Epithelial cell of proximal tubule (primary cell): ENCODE data around the gene DENND6A. TPM values are rescaled to one million over a fixed set of nuclear protein-coding genes. Genes with fewer than 3 reads are reported as not detected.

Experiments
- DNase-seq: peaks from one replicate; pipeline ENCODE4 v3.0.0-alpha.2; 2011; ENCODE audit warnings: low read depth
- H3K4me3 ChIP-seq: 2 replicates; pipeline ENCODE4 v1.5.1; 2011; ENCODE audit warnings: low read depth, mild to moderate bottlenecking, low read length
- total RNA-seq: library from RNA; depleted of rRNA; stranded (reverse); fragments of >200 nt; gene quantifications from 2 replicates; pipeline ENCODE4 v1.2.3, GENCODE V29; 2015
- TF ChIP-seq, protein P1 (sequence below): conservative IDR thresholded peaks from 2 replicates; pipeline ENCODE4 v1.5.1; 2012; ENCODE audit warnings: low read depth, mild to moderate bottlenecking, low read length

Gene DENND6A
- total RNA-seq, 1 donor from 2014 or later = 26.9 TPM

DNA sequence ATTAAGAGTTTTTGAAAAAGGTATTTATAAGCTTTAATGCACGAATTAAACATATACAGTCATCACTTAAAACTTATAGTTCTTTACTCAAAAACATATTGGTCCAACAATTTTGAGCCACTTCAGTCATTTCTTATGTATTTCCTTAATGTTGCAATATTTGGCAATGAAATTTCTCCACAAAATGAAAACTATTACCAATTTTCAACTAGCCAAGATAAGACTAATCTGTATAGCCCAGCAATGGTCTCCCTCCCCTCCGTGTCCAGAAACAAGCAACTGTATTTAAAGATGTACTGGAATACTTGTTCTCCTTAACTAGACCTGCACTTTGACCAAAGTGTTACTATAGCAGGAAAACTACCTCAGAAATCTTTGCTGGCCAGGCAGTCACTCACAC, 105.0 kb downstream of the DENND6A start:
- DNase-seq = no peak
- no peak overlapping the region for H3K4me3 ChIP-seq
- TF ChIP-seq, protein P1, sequence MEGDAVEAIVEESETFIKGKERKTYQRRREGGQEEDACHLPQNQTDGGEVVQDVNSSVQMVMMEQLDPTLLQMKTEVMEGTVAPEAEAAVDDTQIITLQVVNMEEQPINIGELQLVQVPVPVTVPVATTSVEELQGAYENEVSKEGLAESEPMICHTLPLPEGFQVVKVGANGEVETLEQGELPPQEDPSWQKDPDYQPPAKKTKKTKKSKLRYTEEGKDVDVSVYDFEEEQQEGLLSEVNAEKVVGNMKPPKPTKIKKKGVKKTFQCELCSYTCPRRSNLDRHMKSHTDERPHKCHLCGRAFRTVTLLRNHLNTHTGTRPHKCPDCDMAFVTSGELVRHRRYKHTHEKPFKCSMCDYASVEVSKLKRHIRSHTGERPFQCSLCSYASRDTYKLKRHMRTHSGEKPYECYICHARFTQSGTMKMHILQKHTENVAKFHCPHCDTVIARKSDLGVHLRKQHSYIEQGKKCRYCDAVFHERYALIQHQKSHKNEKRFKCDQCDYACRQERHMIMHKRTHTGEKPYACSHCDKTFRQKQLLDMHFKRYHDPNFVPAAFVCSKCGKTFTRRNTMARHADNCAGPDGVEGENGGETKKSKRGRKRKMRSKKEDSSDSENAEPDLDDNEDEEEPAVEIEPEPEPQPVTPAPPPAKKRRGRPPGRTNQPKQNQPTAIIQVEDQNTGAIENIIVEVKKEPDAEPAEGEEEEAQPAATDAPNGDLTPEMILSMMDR = no peak

DNA sequence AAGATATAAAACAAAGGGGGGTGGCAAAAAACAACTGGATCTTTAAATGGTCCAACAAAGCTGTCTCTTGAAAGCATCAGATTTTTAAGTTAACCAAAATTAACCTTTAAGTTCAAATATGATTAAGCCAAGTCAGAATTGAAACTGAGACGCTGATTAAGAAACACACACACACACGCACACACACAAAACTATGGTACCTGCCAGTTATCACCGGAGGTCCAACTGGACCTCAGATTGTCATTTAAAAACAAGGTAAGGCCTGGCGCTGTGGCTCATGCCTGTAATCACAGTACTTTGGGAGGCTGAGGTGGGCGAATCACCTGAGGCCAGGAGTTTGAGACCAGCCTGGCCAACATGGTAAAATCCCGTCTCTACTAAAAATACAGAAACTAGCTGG, 106.1 kb downstream of the DENND6A start:
- TF ChIP-seq, protein P1 = no peak
- no peak overlapping the region for H3K4me3 ChIP-seq
- DNase-seq = no peak

DNA sequence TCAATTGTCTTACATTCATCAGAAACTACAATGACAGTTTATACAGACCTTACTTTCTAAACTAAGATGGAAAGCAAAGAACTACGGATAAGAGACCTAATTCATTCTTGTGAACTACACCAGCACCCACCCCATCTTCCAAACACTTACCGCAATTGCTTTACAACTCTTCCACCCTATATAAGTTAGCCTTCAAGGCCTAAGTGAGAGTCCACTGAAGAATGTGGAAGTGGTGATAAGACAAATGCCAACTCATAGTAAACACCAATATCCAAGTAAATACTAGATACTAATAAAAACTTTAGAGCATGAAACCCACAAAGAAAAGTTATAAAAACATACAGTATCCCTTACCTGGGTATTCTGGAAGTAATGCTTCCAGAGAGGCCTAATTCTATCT, 109.3 kb downstream of the DENND6A start:
- TF ChIP-seq, protein P1 = no peak
- no peak for DNase-seq

DNA sequence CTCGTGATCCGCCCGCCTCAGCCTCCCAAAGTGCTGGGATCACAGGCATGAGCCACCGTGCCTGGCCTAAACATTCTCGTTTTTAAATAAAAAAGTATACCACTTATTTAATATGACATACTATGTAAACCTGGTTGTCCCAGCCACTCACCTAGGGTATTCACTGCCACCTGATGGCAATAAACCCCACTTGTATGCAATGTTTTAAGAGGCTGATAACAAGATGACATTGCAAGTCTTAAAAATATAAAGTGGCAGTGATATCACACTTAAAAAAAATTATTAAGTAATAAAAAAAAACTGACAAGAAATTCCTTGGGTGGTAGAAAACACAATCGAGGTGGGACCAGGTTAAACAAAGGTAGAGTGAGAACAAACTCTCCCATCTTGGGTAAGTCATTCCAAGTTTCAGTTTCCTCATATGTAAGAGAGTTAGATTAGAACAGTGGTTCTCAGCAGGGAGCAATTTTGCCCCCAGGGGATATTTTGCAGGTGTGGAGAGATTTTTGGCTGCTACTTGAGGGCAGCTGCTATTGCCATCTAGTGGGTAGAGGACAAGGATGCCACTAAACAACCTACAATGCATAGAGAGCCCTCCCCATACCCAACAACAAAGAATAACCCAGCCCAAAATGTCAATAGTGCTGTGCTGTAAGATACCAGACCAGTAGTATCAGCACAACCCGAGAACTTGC, 110.3 kb downstream of the DENND6A start:
- TF ChIP-seq, protein P1 = peak; percentile 49
- no peak for DNase-seq
- H3K4me3 ChIP-seq = no peak overlapping the region

More for the DNA sequence above, 109.3 kb downstream of the DENND6A start:
- no peak overlapping the region for H3K4me3 ChIP-seq

DNA sequence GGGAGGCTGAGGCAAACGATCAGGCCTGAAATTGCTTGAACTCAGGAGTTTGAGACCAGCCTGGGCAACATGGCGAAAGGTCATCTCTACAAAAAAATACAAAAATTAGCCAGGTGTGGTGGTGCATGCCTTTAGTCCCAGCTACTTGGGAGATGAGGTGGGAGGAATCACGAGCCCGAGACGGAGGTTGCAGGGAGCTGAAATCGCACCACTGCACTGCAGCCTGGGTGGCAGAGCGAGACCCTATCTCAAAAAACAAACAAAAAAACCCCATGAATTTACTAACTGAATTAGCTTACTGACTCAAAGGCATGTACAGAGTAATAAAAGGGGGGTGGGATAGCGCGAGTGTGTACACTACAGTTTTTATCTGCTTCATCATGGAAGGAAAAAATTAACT, 115.1 kb downstream of the DENND6A start:
- no peak for DNase-seq
- H3K4me3 ChIP-seq = no peak overlapping the region
- TF ChIP-seq, protein P1 = no peak

DNA sequence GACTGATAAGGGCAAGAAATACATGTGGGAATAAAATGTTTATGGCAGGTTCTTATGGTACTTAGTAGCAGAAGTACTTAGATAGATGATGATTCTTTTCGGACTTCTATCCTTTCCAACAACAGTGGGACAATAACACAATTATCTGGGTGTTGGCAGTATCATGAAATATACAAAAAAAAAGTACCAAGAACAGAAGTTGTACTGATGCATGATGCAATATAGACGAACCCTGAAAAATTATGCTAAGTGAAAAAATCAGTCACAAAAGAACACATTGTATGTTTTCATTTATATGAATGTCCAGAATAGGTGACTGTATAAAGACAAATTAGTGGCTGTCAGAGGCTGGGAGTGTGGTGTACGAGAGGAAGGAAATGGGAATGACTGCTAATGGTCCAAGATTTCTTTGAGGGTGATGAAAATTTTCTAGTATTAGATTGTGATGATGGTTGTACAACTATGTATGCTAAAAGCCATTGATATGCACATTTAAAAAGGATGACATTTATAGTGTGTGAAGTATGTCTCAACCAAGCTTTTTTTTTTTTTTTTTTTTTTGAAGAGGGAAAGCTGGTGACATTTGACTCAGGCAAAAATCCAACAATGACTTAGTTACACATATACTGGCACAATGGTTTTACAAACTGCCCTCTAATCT, 116.8 kb downstream of the DENND6A start:
- no peak overlapping the region for H3K4me3 ChIP-seq
- no peak for DNase-seq
- TF ChIP-seq, protein P1 = no peak

Other genes with a start within 250 kb of the DENND6A start
- gene DNAH12, start 148.7 kb downstream of the DENND6A start, total RNA-seq = not detected in 2 replicates
- 13.3 and 29.8 TPM in 2 replicates for gene PDE12, start 136.8 kb downstream of the DENND6A start, total RNA-seq
- gene ARF4, start 95.7 kb downstream of the DENND6A start, total RNA-seq = 173 and 207 TPM in 2 replicates
- 53.5 and 55.1 TPM in 2 replicates for gene SLMAP, start 63.2 kb upstream of the DENND6A start, total RNA-seq